Smooth muscle cell of the pulmonary artery (primary cell): ENCODE measurements around the gene GPR62. TPM values are rescaled to one million over a fixed set of nuclear protein-coding genes. Genes with fewer than 3 reads are reported as not detected.

Experiments
- total RNA-seq: library from RNA; depleted of rRNA; stranded (reverse); fragments of >200 nt; gene quantifications from 2 replicates; pipeline ENCODE4 v1.2.3, GENCODE V29; 2014

The GPR62 gene
- 0.07 TPM in 1 of 2 replicates, not detected in the other for total RNA-seq

GRCh38 chr3:51955175-51955892, at the start of gene GPR62:
Gene GPR62, plus strand, starts transcription at chr3:51955381. Its CDS starts 272 bp downstream, at chr3:51955653.

GRCh38 chr3:51941798-51942602, 13.2 kb upstream of the GPR62 start, which contains the start of the genes PARP3 and RRP9:
Gene PARP3, plus strand, starts transcription at chr3:51942363. Its CDS starts 993 bp downstream, at chr3:51943356.
Gene RRP9, minus strand, starts transcription at chr3:51941904. Its CDS starts 37 bp downstream, at chr3:51941867.

GRCh38 chr3:51967384-51968169, 12.4 kb downstream of the GPR62 start, which contains the start of gene PCBP4:
Gene PCBP4, minus strand, starts transcription at chr3:51967454. Its CDS starts 6,214 bp downstream, at chr3:51961240.

GRCh38 chr3:51974963-51975851, 20.0 kb downstream of the GPR62 start, which contains the start of gene ABHD14A:
Gene ABHD14A, plus strand, starts transcription at chr3:51975064. Its CDS starts 72 bp downstream, at chr3:51975136.

GRCh38 chr3:51982838-51983577, 27.8 kb downstream of the GPR62 start, which contains the start of gene ACY1:
Gene ACY1, plus strand, starts transcription at chr3:51983535. Its CDS starts 530 bp downstream, at chr3:51984065.

GRCh38 chr3:51995346-51996163, 40.4 kb downstream of the GPR62 start, which contains the start of gene RPL29:
Gene RPL29, minus strand, starts transcription at chr3:51995895. Its CDS starts 434 bp downstream, at chr3:51995461.

Other genes with a start within 250 kb of the GPR62 start
- gene GRM2, start 248.3 kb upstream of the GPR62 start, total RNA-seq = 0.07 and 0.20 TPM in 2 replicates
- not detected in 2 replicates for gene IQCF6, start 176.1 kb upstream of the GPR62 start, total RNA-seq
- not detected in 2 replicates for gene IQCF2, start 93.8 kb upstream of the GPR62 start, total RNA-seq
- not detected in 2 replicates for gene IQCF5, start 79.8 kb upstream of the GPR62 start, total RNA-seq
- not detected in 2 replicates for gene IQCF1, start 52.0 kb upstream of the GPR62 start, total RNA-seq
- 16.6 and 27.6 TPM in 2 replicates for gene RRP9, start 13.5 kb upstream of the GPR62 start, total RNA-seq
- gene PARP3, start 13.0 kb upstream of the GPR62 start, total RNA-seq = 23.8 and 38.6 TPM in 2 replicates
- gene PCBP4, start 12.1 kb downstream of the GPR62 start, total RNA-seq = 35.6 and 62.8 TPM in 2 replicates
- 29.6 and 35.1 TPM in 2 replicates for gene ABHD14B, start 18.7 kb downstream of the GPR62 start, total RNA-seq
- gene ABHD14A, start 19.7 kb downstream of the GPR62 start, total RNA-seq = 14.7 and 18.2 TPM in 2 replicates
- 33.5 and 39.6 TPM in 2 replicates for gene ACY1, start 28.2 kb downstream of the GPR62 start, total RNA-seq
- 590 and 640 TPM in 2 replicates for gene RPL29, start 40.5 kb downstream of the GPR62 start, total RNA-seq
- 11.1 and 17.5 TPM in 2 replicates for gene DUSP7, start 101.2 kb downstream of the GPR62 start, total RNA-seq
- 5.4 and 7.4 TPM in 2 replicates for gene POC1A, start 199.0 kb downstream of the GPR62 start, total RNA-seq
- gene ALAS1, start 242.8 kb downstream of the GPR62 start, total RNA-seq = 24.9 and 40.3 TPM in 2 replicates